K562 (cell line): ENCODE data around the gene SCAMP2. TPM values are rescaled to one million over a fixed set of nuclear protein-coding genes. Genes with fewer than 3 reads are reported as not detected.

Source experiments
- ATAC-seq: fragments of 200-7000 bp; cut with Tn5 transposase; 3 replicates; pipeline ENCODE4 v1.9.1; 2020; ENCODE audit warnings: moderate library complexity
- BruUV-seq: library from RNA; stranded (reverse); fragments of 400-500 nt; replicated peaks from 2 replicates; lab custom pipeline; 2021; lab: Mats Ljungman, UMichigan
- CTCF ChIA-PET: fragments of 300-600 bp; formaldehyde crosslinking; extraction: SDS; loops from one replicate; lab custom pipeline; 2021; ENCODE audit warnings: low intra/inter-chr PET ratio; lab: Yijun Ruan, JAX
- POLR2A ChIA-PET: fragments of 300-600, 350-650 bp; sonication (Branson Sonifier 250); formaldehyde crosslinking; extraction: SDS; loops from one replicate; lab custom pipeline; 2021; ENCODE audit warnings: antibody characterized with exemption, inconsistent platforms; lab: Yijun Ruan, JAX
- DNase-seq, 4 experiments: peaks; one replicate each; pipeline versions ENCODE4 v3.0.0 to v3.0.0-alpha.2; 2011 to 2018; ENCODE audit warnings: low spot score in 3 of 4, mixed read lengths in 3 of 4; ENCODE audit errors: extremely low read depth in 1 of 4
- FAIRE-seq: peaks from 2 replicates; lab custom pipeline; 2011; peaks lifted over from hg19 to GRCh38; lab: Jason Lieb, UNC
- H2AFZ ChIP-seq: 2 replicates; pipeline ENCODE4 v1.6.0; 2011; ENCODE audit warnings: low read depth, low read length, control low read depth, inconsistent platforms
- H3K27ac ChIP-seq: fragments of 200-600 bp; 3 replicates; pipeline ENCODE4 v1.8.0; 2011; ENCODE audit warnings: low read depth, mild to moderate bottlenecking, control low read depth, inconsistent platforms, low read length, moderate library complexity, mixed read lengths; ENCODE audit errors: extremely low read depth
- H3K27me3 ChIP-seq, 2 experiments: fragments of 300-600 bp in 1 of 2; 2 replicates in 1 of 2; 3 replicates in 1 of 2; pipeline versions ENCODE4 v1.6.0 to v1.8.0; 2011; ENCODE audit warnings: inconsistent platforms in 2 of 2, low read length in 2 of 2, mild to moderate bottlenecking in 1 of 2, mixed read lengths in 1 of 2, moderate library complexity in 1 of 2; ENCODE audit not compliant: control insufficient read depth in 2 of 2, insufficient read depth in 2 of 2
- H3K36me3 ChIP-seq: fragments of 300-600 bp; 3 replicates; pipeline ENCODE4 v1.8.0; 2011; ENCODE audit warnings: mild to moderate bottlenecking, low read length, inconsistent platforms; ENCODE audit not compliant: control insufficient read depth, insufficient read depth
- H3K4me1 ChIP-seq, 2 experiments: fragments of 200-600 bp in 1 of 2; replicated peaks in 1 of 2; 2 replicates in 1 of 2; 3 replicates in 1 of 2; pipeline versions ENCODE4 v1.5.1 to v1.8.0; 2011; ENCODE audit warnings: inconsistent platforms in 2 of 2, low read length in 2 of 2, mild to moderate bottlenecking in 1 of 2, mixed read lengths in 1 of 2, moderate library complexity in 1 of 2; ENCODE audit not compliant: control insufficient read depth in 2 of 2, insufficient read depth in 2 of 2
- H3K4me2 ChIP-seq: 2 replicates; pipeline ENCODE4 v1.6.1; 2011; ENCODE audit warnings: low read length, control low read depth, inconsistent platforms, mixed read lengths; ENCODE audit not compliant: insufficient read depth
- H3K4me3 ChIP-seq: fragments of 200-600 bp; sonication (generic), shearing (Covaris generic); 2 replicates; pipeline ENCODE4 v1.5.1; 2016; ENCODE audit warnings: control low read depth, inconsistent platforms
- H3K79me2 ChIP-seq: fragments of 200-600 bp; 3 replicates; pipeline ENCODE4 v1.8.0; 2011; ENCODE audit warnings: low read length, inconsistent platforms; ENCODE audit not compliant: control insufficient read depth, insufficient read depth
- H3K9ac ChIP-seq, 2 experiments: 2 replicates each; pipeline versions ENCODE4 v1.6.0 to v1.6.1; 2011; ENCODE audit warnings: low read depth in 2 of 2, low read length in 2 of 2, control low read depth in 1 of 2, inconsistent platforms in 1 of 2, mild to moderate bottlenecking in 1 of 2, mixed read lengths in 1 of 2; ENCODE audit not compliant: insufficient read depth in 1 of 2
- H3K9me1 ChIP-seq: one replicate; pipeline ENCODE4 v1.6.0; 2011; ENCODE audit warnings: inconsistent platforms, mild to moderate bottlenecking, low read length, moderate library complexity; ENCODE audit not compliant: control insufficient read depth, insufficient read depth
- H3K9me3 ChIP-seq: replicated peaks from 2 replicates; pipeline ENCODE4 v1.5.1; 2011; ENCODE audit warnings: low read depth, low read length, inconsistent platforms; ENCODE audit not compliant: control insufficient read depth, insufficient read depth
- H4K20me1 ChIP-seq: replicated peaks from 2 replicates; pipeline ENCODE4 v1.6.1; 2011; ENCODE audit warnings: low read length, inconsistent platforms, mixed read lengths; ENCODE audit not compliant: control insufficient read depth, insufficient read depth
- DEAF1 ChIP-seq: fragments of 450-650 bp; formaldehyde crosslinking; IDR thresholded peaks from 2 replicates; pipeline ENCODE4 v1.4.0; 2020; ENCODE audit warnings: mild to moderate bottlenecking, moderate library complexity
- HOMEZ ChIP-seq: fragments of 250-450 bp; sonication (Bioruptor Pico); IDR thresholded peaks from 2 replicates; pipeline ENCODE4 v1.4.0; 2020; ENCODE audit warnings: mild to moderate bottlenecking, moderate library complexity
- ZNF121 ChIP-seq: sonication (generic); formaldehyde crosslinking; conservative IDR thresholded peaks from 2 replicates; pipeline ENCODE4 v1.8.0; 2022; ENCODE audit warnings: missing genetic modification reagents
- ZNF699 ChIP-seq: fragments of 250-450 bp; sonication (Bioruptor Pico); IDR thresholded peaks from 2 replicates; pipeline ENCODE4 v1.8.0; 2021; ENCODE audit warnings: mild to moderate bottlenecking, moderate library complexity; ENCODE audit not compliant: insufficient replicate concordance
- WGBS: fragments of 100-300 bp; shearing (Covaris generic); methylation state at CpG from one replicate; pipeline ENCODE4 v1.1.6; 2016; ENCODE audit warnings: low coverage, mixed read lengths; ENCODE audit not compliant: insufficient coverage; ENCODE audit errors: missing lambda C conversion rate; 5-methylcytosine and 5-hydroxymethylcytosine counted together
- in situ Hi-C: fragments of 300-500 bp; cut with MboI; formaldehyde crosslinking; loops from 4 replicates; pipeline ENCODE4 v1.15.0; 2018; ENCODE audit warnings: inconsistent platforms, mixed read lengths
- intact Hi-C: fragments of 100-400 bp; cut with micrococcal nuclease; formaldehyde crosslinking; loops from 2 replicates; pipeline ENCODE4 v1.14.2; 2022
- polyA plus RNA-seq, 8 experiments: library from polyadenylated mRNA; depleted of rRNA in 4 of 8; stranded (reverse) in 5 of 8; unstranded in 3 of 8; fragments of >200 nt; fragmentation: Nextera tagmentation in 2 of 8; fragmentation: Illumina TruSeq in 1 of 8; extraction: Ambion mirVana in 2 of 8; extraction: Trizol in 1 of 8; gene quantifications; 2 replicates each; pipeline versions ENCODE4 v1.2.1 to v1.2.3, GENCODE V29; 2011 to 2014; ENCODE audit warnings: inconsistent platforms in 1 of 8, missing spikeins in 1 of 8
- total RNA-seq, 7 experiments: library from RNA; depleted of rRNA in 6 of 7; stranded (reverse); fragments of >200 nt in 6 of 7; fragmentation: Illumina TruSeq in 2 of 7; extraction: Trizol in 2 of 7; gene quantifications; 2 replicates each; pipeline versions ENCODE4 v1.2.1 to v1.2.3, GENCODE V29; 2011 to 2021; ENCODE audit warnings: low replicate concordance in 1 of 7

The SCAMP2 gene
- total and polyA plus RNA-seq, 9 of the 15 experiments (the other 6 are each of a cell fraction or from before 2014, with no cell fraction given): 5.9 to 61.1 (median 20.1) TPM

- TF ChIP-seq DEAF1 (CRISPR knock-in tag) (no peak), HOMEZ (CRISPR knock-in tag) (no peak)
Measured at GRCh38 chr15:74906067-74906449, 32.9 kb upstream of the SCAMP2 start (continued).

GRCh38 chr15:74904190-74904805, 31.1 kb upstream of the SCAMP2 start:
- intact Hi-C loops: no loop called here
- in situ Hi-C loops: no loop called here
- no peaks in the 10 kb centered on the region for H3K9me3 ChIP-seq
- H3K4me1 ChIP-seq: peaks cover 13 to 14% of the 10 kb centered on the region in 2 experiments; a peak in 4 of 5 replicates
- ChIA-PET POLR2A (interaction anchor here (0.6 to 1.7 kb wide), 4 partner anchors 9 to 359 kb away, joined by 3 to 10 read pairs (median 4); no protein-coding TSS in a partner anchor), CTCF (no interaction called here)
- H3K27ac ChIP-seq: no peak overlapping the region
- peaks cover 23% of the 10 kb centered on the region for H3K79me2 ChIP-seq
- no peaks in the 10 kb centered on the region for H4K20me1 ChIP-seq
- no peak overlapping the region for H3K4me3 ChIP-seq
- DNase-seq (no peak), ATAC-seq (no peak), FAIRE-seq (no peak)
- TF ChIP-seq ZNF121 (CRISPR knock-in tag) (peak; percentile 25; the same call in 1 of the 2 replicates), ZNF699 (CRISPR knock-in tag) (no peak)
- no peak overlapping the region for H3K4me2 ChIP-seq
- no peak overlapping the region for H2AFZ ChIP-seq
- BruUV-seq: no TSS peak
- peaks cover 52% of the 10 kb centered on the region for H3K36me3 ChIP-seq
- no peaks in the 10 kb centered on the region for H3K27me3 ChIP-seq
- H3K9ac ChIP-seq: no peak overlapping the region
- 91% methylated on average over 7 of the region's 7 CpGs for WGBS
- H3K9me1 ChIP-seq: no peaks in the 10 kb centered on the region
